H4 (cell line): ENCODE results near the gene DYSF. TPM values are rescaled to one million over a fixed set of nuclear protein-coding genes. Genes with fewer than 3 reads are reported as not detected.
A peak's percentile ranks its signal among the peaks of the same experiment; 100 is the strongest.

Experiments used
- DNase-seq: peaks from one replicate; pipeline ENCODE4 v3.0.0-alpha.2; 2015; ENCODE audit warnings: low spot score
- total RNA-seq: library from RNA; depleted of rRNA; stranded (reverse); fragments of >200 nt; shearing (Covaris generic); gene quantifications from 2 replicates; pipeline ENCODE4 v1.2.3, GENCODE V29; 2014

Gene DYSF
- total RNA-seq, 1 experiment from 2014 or later, result 0.43 TPM

- DNase-seq, result no peak
Measured at GRCh38 chr2:71614976-71615766, 161.8 kb downstream of the DYSF start.

- no peak for DNase-seq
Measured at GRCh38 chr2:71615767-71616730, 162.7 kb downstream of the DYSF start.

- no peak for DNase-seq
Measured at GRCh38 chr2:71617266-71617665, 163.9 kb downstream of the DYSF start.

GRCh38 chr2:71618327-71619113 is 165.2 kb downstream of the DYSF start:
- no peak for DNase-seq

GRCh38 chr2:71619230-71619741 is 165.9 kb downstream of the DYSF start:
- no peak for DNase-seq

- no peak for DNase-seq
Measured at GRCh38 chr2:71620116-71620515, 166.8 kb downstream of the DYSF start.

- DNase-seq, result no peak
Measured at GRCh38 chr2:71620851-71621251, 167.5 kb downstream of the DYSF start.

GRCh38 chr2:71629273-71629672 is 175.9 kb downstream of the DYSF start:
- no peak for DNase-seq

GRCh38 chr2:71629771-71630453 is 176.6 kb downstream of the DYSF start:
- DNase-seq, result no peak

- no peak for DNase-seq
Measured at GRCh38 chr2:71630454-71631328, 177.3 kb downstream of the DYSF start.

GRCh38 chr2:71631411-71631931 is 178.1 kb downstream of the DYSF start:
- peak; percentile 25 for DNase-seq

- DNase-seq, result no peak
Measured at GRCh38 chr2:71633086-71633485, 179.7 kb downstream of the DYSF start.

GRCh38 chr2:71634567-71634966 is 181.2 kb downstream of the DYSF start:
- DNase-seq, result no peak

GRCh38 chr2:71635798-71636197 is 182.4 kb downstream of the DYSF start:
- no peak for DNase-seq

- DNase-seq, result no peak
Measured at GRCh38 chr2:71637168-71637567, 183.8 kb downstream of the DYSF start.

GRCh38 chr2:71637736-71638135 is 184.4 kb downstream of the DYSF start:
- DNase-seq, result no peak

GRCh38 chr2:71639735-71640134 is 186.4 kb downstream of the DYSF start:
- no peak for DNase-seq

GRCh38 chr2:71640489-71640888 is 187.1 kb downstream of the DYSF start:
- DNase-seq, result no peak

GRCh38 chr2:71643674-71644357 is 190.5 kb downstream of the DYSF start:
- DNase-seq, result no peak
